Measurements from ENCODE around the gene TDRD15. TPM values are rescaled to one million over a fixed set of nuclear protein-coding genes. Genes with fewer than 3 reads are reported as not detected.

Gene TDRD15
- total RNA-seq, 1 experiment from 2014 or later: not detected

DNA sequence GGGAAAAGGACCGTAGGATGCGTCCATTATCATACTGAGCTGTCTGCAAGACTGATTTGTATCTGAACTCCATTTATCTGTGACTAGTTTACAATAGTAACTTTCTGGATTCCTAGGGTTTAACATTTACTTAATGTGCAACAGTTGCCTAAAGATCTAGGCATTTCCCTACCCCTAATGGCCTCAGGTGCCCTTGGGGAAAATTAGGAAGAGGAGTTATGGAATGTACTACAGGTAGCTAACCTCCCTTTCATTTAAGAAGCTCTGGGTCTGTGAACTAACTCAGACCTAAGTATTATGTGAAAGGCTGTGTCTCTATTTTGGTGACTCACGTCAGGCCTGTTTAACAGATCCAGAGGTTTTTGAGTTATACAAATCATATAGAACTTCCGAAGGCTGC, 59.5 kb downstream of the TDRD15 start:
- Histone ChIP-seq H2BK12ac (ENCODE audit: insufficient read length, low read depth, low read length) (no peak overlapping the region), H2BK5ac (ENCODE audit: insufficient read length, low read length) (no peak overlapping the region), H2BK20ac (ENCODE audit: low read depth, low read length, poor library complexity, severe bottlenecking) (no peak overlapping the region), H4K5ac (ENCODE audit: insufficient read length, low read depth, low read length) (no peak overlapping the region), H3K79me2 (ENCODE audit: insufficient read depth, low read length) (no peaks in the 10 kb centered on the region), H3K4me1 (ENCODE audit: insufficient read depth, low read length) (peaks cover 4% of the 10 kb centered on the region; the same call in 1 of the 2 replicates), H4K91ac (ENCODE audit: insufficient read length, low read depth, low read length) (no peak overlapping the region), H3T11ph (ENCODE audit: low read length) (no peak overlapping the region), H2AK5ac (ENCODE audit: insufficient read length, low read length) (no peak overlapping the region), H4K20me1 (ENCODE audit: control insufficient read depth, insufficient read depth, insufficient read length) (no peaks in the 10 kb centered on the region), H3K79me1 (ENCODE audit: insufficient read depth, low read depth, low read length, poor library complexity, severe bottlenecking) (no peaks in the 10 kb centered on the region), H3K56ac (ENCODE audit: insufficient read length, low read depth, low read length) (no peak overlapping the region), H3K23ac (ENCODE audit: insufficient read length, low read depth, low read length) (no peak overlapping the region), H3K27me3 (ENCODE audit: insufficient read depth, low read length) (no peaks in the 10 kb centered on the region), H3K23me2 (ENCODE audit: insufficient read length, low read depth, low read length, poor library complexity, severe bottlenecking) (no peaks in the 10 kb centered on the region), H3K18ac (ENCODE audit: insufficient read length, low read depth, low read length) (no peak overlapping the region), H3K9ac (ENCODE audit: extremely low read depth, insufficient read length, low read length) (no peak overlapping the region), H2BK120ac (ENCODE audit: low read depth, low read length, poor library complexity, severe bottlenecking) (no peak overlapping the region), H3K14ac (ENCODE audit: insufficient read depth, low read length) (no peak overlapping the region; the same call in 1 of the 2 replicates), H3K9me3 (ENCODE audit: control insufficient read depth, low read depth, low read length) (no peaks in the 10 kb centered on the region), H4K8ac (replicated peaks; ENCODE audit: insufficient read length, low read depth, low read length) (no peak overlapping the region), H3K4me2 (ENCODE audit: insufficient read depth, insufficient read length, low read length) (no peak overlapping the region), H3K27ac (ENCODE audit: insufficient read length, low read depth, low read length) (no peak overlapping the region), H3K4ac (ENCODE audit: low read depth, low read length) (no peak overlapping the region), H2BK15ac (ENCODE audit: low read depth, low read length) (no peak overlapping the region), H2AFZ (ENCODE audit: low read length) (no peak overlapping the region)
- peaks cover 7 to 20% of the 10 kb centered on the region in 2 experiments for H3K4me1 Mint-ChIP-seq
- WGBS (ENCODE audit: extremely low coverage, insufficient read length, low lambda C conversion rate): no CpG with 5 or more reads among the region's 4 CpGs
- TF ChIP-seq, protein P1, sequence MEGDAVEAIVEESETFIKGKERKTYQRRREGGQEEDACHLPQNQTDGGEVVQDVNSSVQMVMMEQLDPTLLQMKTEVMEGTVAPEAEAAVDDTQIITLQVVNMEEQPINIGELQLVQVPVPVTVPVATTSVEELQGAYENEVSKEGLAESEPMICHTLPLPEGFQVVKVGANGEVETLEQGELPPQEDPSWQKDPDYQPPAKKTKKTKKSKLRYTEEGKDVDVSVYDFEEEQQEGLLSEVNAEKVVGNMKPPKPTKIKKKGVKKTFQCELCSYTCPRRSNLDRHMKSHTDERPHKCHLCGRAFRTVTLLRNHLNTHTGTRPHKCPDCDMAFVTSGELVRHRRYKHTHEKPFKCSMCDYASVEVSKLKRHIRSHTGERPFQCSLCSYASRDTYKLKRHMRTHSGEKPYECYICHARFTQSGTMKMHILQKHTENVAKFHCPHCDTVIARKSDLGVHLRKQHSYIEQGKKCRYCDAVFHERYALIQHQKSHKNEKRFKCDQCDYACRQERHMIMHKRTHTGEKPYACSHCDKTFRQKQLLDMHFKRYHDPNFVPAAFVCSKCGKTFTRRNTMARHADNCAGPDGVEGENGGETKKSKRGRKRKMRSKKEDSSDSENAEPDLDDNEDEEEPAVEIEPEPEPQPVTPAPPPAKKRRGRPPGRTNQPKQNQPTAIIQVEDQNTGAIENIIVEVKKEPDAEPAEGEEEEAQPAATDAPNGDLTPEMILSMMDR (conservative IDR thresholded peaks at IDR 0.05): no peak
- H3K27ac Mint-ChIP-seq: no peak overlapping the region
- peaks cover 2 to 4% of the 10 kb centered on the region in 2 experiments; a peak in 2 of 5 replicates for H3K9me3 Mint-ChIP-seq
- peaks cover 0 to 2% (median 0%) of the 10 kb centered on the region in 3 experiments; a peak in 1 of 7 replicates for H3K36me3 Mint-ChIP-seq (ENCODE audit: insufficient read depth in 1 of 3, low read depth in 3 of 3)
- H3K4me3 Mint-ChIP-seq: no peak overlapping the region
- no peaks in the 10 kb centered on the region; the same call in 1 of the 2 replicates for H3K27me3 Mint-ChIP-seq (ENCODE audit: low read depth)
- no peak for DNase-seq
